G401 (cell line): ENCODE data around the gene TGM2. TPM values are rescaled to one million over a fixed set of nuclear protein-coding genes. Genes with fewer than 3 reads are reported as not detected.

Experiments
- DNase-seq: peaks from one replicate; pipeline ENCODE4 v3.0.0-alpha.2; 2015; ENCODE audit warnings: low spot score
- in situ Hi-C: cut with HindIII; loops from 2 replicates; pipeline ENCODE4 v1.10.0; 2016; ENCODE audit warnings: low sequenced_read_pairs, mixed read lengths
- total RNA-seq: library from RNA; depleted of rRNA; stranded (reverse); fragments of >200 nt; shearing (Covaris generic); gene quantifications from 2 replicates; pipeline ENCODE4 v1.2.3, GENCODE V29; 2014

TGM2 gene
- total RNA-seq, 1 experiment from 2014 or later = 23.4 TPM

- no peak for DNase-seq
- in situ Hi-C loops = no loop called here
Measured at GRCh38 chr20:38152175-38152620, 12.9 kb downstream of the TGM2 start.

GRCh38 chr20:38151455-38151854 lies 13.6 kb downstream of the TGM2 start:
- no peak for DNase-seq
- in situ Hi-C loops = no loop called here

- DNase-seq = no peak
- in situ Hi-C loops = no loop called here
Measured at GRCh38 chr20:38150335-38151170, 14.5 kb downstream of the TGM2 start.

- no peak for DNase-seq
- in situ Hi-C loops = no loop called here
Measured at GRCh38 chr20:38148328-38149102, 16.6 kb downstream of the TGM2 start.

GRCh38 chr20:38147751-38148150 lies 17.3 kb downstream of the TGM2 start:
- in situ Hi-C loops = no loop called here
- no peak for DNase-seq

- in situ Hi-C loops = no loop called here
- DNase-seq = no peak
Measured at GRCh38 chr20:38147163-38147562, 17.9 kb downstream of the TGM2 start.

- no peak for DNase-seq
- in situ Hi-C loops = no loop called here
Measured at GRCh38 chr20:38146628-38147027, 18.4 kb downstream of the TGM2 start.

GRCh38 chr20:38146156-38146555 lies 18.9 kb downstream of the TGM2 start:
- no peak for DNase-seq
- in situ Hi-C loops = no loop called here

GRCh38 chr20:38145729-38146075 lies 19.4 kb downstream of the TGM2 start:
- in situ Hi-C loops = no loop called here

GRCh38 chr20:38144974-38145728 lies 19.9 kb downstream of the TGM2 start:
- DNase-seq = no peak
- in situ Hi-C loops = no loop called here

More at GRCh38 chr20:38145729-38146075, 19.4 kb downstream of the TGM2 start:
- DNase-seq = no peak

- in situ Hi-C loops = no loop called here
- no peak for DNase-seq
Measured at GRCh38 chr20:38144598-38144973, 20.5 kb downstream of the TGM2 start.

GRCh38 chr20:38143646-38144554 lies 21.2 kb downstream of the TGM2 start:
- in situ Hi-C loops = no loop called here
- DNase-seq = no peak

- in situ Hi-C loops = no loop called here
Measured at GRCh38 chr20:38143238-38143645, 21.8 kb downstream of the TGM2 start.

GRCh38 chr20:38141889-38142494 lies 23.1 kb downstream of the TGM2 start:
- no peak for DNase-seq
- in situ Hi-C loops = no loop called here

More at GRCh38 chr20:38143238-38143645, 21.8 kb downstream of the TGM2 start:
- no peak for DNase-seq

GRCh38 chr20:38141204-38141888 lies 23.7 kb downstream of the TGM2 start:
- DNase-seq = no peak
- in situ Hi-C loops = no loop called here

- in situ Hi-C loops = no loop called here
- peak; percentile 4 for DNase-seq
Measured at GRCh38 chr20:38139977-38140753, 24.9 kb downstream of the TGM2 start.
